Putamen (tissue), 1 donor: ENCODE measurements around the gene PTH.

Experiments used
- DNase-seq: peaks from one replicate; pipeline ENCODE4 v3.0.0-alpha.2; 2016; ENCODE audit warnings: low spot score

Gene PTH

DNA sequence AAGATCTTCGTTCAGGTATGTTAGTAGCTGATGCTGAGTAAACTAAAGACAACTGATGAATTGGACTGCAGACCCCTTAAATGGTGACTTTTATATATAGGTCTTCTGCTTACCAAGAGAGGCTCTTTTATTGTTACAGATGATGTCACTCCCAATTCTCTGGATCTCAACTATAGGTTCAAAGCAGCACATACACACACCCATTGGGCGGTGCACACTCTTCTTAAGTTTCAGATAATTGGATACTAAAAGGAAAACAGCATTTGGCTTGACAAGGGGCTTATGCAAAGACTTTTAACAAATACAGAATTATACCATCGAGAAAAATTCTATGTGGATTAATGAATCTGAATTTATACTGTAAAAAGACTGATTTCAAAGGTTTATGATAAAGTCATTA, at the start of gene PTH:
PTH (minus strand) TSS at position 69 of the 400 bp plus-strand sequence. CDS start 3,142 bp downstream, outside the sequence.
- no peak for DNase-seq

DNA sequence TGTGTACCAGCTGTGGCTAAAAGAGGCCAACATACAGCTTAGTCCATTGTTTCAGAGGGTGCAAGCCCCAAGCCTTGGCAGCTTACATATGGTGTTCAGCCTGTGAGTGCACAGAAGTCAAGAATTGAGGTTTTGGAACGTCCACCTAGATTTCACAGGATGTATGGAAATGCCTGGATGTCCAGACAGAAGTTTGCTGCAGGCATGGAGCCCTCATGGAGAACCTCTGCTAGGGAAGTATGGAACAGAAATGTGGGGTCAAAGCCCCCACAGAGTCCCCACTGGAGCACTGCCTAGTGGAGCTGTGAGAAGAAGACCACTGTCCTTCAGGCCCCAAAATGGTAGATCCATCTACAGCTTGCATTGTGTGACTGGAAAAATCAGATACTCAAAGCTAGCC, 42.2 kb upstream of the PTH start:
- no peak for DNase-seq

DNA sequence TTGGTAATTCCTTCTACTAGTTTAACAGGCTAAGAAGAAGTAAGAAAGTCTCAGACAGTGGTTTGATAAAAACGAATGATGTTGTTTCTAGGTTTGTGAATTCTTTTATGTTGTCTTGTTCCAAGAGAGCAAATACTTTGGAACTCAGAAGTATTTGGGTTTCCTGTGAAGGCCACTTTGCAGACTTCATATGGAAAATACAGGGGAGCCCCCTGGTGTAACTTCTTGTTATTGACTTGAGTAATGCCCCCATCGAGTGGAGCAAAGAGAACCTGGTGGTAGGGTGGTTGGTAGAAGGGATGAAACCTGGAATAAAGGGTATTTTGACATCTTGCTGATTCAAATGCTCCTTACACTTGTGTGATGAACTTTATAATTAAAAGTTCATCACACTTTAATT, 40.0 kb upstream of the PTH start:
- DNase-seq, result no peak

DNA sequence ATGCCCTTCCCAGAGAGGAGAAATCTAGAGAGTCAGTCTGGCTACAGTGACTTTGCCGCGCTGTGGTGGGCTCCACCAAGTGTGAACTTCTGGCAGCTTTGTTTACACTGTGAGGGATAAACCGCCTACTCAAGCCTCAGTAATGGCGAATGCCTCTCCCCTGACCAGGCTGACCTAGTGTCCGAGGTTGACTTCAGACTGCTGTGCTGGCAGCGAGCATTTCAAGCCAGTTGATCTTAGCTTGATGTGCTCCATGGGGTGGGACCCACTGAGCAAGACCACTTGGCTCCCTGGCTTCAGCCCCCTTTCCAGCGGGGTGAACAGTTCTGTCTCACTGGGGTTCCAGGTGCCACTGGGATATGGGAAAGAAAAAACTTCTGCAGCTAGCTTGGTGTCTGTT, 38.6 kb upstream of the PTH start:
- no peak for DNase-seq

DNA sequence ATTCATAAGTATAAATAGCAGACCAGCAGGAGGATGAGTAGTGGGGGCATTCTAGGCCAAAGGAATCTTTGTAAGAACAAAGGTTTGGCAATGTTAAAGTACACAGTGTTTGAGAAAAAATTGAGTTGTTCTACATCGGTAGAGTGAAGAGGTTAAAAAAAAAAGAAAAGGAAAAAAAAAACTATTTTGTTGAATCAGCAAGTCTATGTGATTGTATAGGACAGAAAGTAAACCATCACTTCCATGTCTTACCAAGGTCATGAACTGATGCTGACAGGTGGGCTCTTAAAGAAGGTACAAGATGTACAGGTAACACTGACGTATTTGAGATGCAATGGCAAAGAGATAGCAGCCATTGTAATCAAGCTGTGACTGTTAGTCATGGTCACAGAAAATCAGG, 29.5 kb upstream of the PTH start:
- no peak for DNase-seq

DNA sequence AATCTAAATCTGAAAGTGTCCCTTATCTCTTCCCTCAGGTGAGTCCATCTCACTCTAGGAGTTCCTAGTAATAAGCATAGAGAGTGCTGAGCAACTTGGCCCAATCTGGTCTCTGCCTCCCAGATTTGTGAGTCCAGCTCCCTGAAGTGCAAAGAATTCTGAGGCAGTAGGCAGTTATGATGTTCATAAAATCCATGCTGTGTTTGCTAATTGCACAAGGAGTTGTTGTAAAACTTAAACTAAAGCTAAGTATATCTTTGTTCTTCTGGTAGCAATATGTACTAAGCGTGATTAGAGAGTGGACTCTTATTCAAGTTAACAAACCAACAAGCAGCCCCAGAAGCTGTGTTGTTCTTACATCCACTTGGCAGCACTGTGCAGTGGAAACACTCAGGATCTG, 7.6 kb upstream of the PTH start:
- no peak for DNase-seq

DNA sequence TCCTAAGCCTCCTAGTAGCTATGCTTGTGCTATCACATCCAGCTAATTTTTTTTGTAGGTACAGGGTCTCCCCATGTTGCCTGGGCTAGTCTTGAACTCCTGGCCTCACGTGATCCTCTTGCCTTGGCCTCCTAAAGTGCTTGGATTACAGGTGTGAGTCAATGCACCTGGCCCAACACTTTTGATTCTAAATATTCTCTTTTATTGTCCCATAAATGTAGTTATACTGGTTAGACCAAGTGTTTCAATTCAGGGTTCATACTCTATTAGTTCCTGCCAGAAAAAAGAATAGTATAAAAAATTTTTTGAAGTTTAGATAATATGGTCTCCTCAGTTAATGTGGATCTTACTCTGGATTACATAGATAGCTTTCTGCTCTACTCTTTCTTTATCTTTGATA, 6.7 kb upstream of the PTH start:
- DNase-seq, result no peak

DNA sequence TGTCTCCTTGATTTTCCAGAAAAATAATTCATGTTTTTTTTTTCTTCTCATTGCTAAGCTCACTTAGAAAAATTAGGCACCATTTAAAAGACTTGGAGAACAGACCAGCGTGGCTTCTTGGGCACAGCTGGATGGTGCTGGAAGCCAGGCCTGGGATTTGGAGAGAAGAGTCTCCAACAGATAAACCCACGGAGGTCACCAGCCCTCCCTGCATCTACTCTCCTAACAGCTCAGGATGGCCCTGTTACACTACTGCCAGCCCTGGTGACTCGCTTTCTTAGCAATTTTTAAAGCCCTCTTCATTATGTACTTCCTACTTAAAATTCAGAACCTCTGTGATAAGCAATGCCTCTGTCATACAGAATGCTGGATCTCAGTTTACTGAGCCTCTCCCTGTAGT, 1.7 kb downstream of the PTH start:
- DNase-seq, result no peak

DNA sequence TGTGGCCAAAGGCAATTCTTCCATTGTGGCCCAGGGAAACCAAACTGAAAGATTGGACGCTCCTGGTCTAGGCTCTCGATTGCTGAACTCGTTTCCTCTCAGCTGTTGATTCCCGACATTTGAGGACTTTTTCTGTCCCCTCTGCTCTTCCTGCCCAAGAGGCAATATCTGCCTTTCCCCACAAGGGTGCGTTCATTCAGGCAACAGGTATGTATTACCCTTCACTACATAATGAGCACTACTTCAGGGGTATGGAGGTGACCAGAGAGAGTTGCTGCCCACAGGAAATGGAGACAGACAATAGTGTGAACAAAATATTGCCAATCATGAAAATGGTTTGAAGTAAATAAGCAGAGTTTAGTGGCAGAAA, 8.2 kb downstream of the PTH start:
- DNase-seq, result no peak

DNA sequence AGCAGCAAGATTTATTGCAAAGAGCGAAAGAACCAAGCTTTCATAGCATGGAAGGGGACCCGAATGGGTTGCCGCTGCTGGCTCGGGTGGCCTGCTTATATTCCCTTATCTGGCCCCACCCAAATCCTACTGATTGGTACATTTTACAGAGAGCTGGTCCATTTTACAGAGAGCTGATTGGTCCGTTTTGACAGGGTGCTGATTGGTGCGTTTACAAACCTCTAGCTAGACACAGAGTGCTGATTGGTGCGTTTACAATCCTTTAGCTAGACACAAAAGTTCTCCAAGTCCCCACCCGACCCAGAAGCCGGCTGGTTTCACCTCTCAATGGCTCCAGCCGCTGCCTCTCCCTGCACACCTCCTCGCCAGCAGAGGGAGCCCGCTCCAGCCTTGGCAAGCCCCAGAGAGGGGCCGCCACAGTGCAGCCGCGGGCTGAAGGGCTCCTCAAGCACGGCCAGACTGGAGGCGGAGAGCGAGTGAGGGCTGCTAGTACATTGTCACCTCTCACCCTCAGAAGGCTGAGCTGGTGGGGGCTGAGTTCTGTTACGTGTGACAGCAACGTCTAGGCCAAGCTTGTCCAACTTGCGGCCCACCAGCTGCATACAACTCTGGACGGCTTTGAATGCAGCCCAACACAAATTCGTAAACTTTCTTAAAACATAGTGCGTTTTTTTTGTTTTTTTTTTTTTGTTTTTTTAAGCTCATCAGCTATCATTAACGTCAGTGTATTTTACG, 8.7 kb downstream of the PTH start:
- no peak for DNase-seq

DNA sequence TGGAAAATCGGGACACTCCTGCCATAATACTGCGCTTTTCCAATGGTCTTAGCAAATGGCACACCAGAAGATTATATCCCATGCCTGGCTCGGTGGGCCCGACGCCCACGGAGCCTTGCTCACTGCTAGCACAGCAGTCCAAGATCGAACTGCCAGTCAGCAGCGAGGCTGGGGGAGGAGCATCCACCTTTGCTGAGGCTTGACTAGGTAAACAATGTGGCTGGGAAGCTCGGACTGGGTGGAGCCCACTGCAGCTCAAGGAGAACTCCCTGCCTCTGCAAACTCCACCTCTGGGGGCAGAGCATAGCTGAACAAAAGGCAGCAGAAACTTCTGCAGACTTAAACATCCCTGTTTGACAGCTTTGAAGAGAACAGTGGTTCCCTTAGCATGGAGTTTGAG, 15.6 kb downstream of the PTH start:
- DNase-seq, result no peak

DNA sequence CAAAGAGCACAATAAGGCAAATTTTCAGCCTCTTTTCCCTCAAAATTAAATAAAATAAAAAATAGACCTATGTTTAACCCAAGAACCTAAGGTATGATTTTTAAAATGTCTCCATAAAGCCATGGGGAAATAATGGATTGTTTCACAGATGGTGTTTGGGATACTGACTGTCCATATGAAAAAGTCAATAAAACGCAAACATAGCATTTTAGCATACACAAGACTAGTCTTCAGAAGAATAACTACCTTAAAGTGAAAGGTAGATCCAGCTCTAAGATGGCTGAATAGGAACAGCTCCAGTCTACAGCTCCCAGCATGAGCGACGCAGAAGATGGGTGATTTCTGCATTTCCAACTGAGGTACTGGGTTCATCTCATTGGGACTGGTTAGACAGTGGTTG, 16.1 kb downstream of the PTH start:
- no peak for DNase-seq

DNA sequence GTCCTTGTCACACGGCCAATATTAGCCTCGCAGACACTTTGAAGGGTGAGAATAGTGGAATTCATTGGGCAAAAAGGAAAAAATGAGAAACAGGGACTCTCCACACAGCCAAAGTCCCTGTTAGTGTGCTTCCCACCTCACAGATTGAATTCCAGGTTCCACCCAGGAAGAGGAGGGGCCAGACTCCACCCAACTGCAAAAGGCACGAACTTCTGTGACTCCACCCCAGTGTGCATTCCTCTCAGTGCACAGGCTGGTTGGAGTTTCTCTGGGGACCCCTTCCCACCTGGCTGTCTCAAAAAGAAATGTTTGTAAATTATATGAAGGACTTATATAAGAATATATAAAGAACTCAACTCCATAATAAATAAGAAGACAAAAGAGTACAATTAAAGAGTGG, 20.7 kb downstream of the PTH start:
- DNase-seq, result no peak

DNA sequence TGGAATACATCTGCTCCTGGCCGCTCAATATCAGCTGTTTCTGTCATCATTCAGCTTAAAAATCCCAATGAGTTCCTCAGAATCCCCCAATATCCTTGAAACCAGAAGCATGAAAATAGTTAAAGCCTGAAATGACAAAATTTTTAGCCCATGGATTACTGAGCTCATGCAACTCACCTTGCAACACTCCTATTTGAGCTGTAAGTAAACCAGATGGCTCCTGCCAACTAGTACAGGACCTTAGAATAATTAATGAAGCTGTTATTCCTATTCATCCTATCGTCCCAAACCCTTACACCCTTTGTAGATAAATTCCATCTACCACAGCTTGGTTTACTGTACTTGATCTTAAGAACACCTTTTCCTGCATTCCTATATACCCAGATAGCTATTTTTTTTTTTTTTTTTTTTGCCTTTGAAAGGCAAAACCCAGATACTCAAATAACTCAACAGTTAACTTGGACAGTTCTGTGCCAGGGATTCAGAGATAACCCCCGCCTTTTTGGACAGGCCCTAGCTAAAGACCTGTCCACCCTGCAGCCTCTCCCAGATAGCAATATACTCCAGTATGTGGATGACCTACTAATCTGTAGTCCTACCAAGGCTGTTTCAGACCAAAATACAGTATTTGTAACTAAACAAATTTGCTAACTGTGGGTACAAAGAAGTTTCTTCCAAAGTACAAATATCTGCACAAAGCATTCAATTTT, 22.6 kb downstream of the PTH start:
- no peak for DNase-seq

DNA sequence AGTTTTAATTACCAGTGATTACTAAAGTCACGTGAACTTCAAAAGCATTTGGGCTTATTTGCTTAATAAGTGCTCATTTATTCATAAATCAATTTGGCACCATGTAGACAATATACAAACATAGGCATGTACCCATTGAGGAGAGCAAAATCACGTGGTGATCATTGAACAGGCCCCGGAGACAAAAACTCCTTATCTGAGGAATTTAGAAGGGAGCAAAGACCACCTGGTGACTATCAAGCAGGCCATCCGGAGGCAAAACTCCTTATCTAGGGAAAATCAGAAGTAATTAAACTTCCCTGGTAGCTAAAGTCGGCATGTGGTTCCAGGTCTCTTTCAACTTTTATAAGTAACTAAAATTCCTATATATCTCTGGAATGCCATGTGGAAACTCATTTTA, 27.0 kb downstream of the PTH start:
- DNase-seq, result no peak

DNA sequence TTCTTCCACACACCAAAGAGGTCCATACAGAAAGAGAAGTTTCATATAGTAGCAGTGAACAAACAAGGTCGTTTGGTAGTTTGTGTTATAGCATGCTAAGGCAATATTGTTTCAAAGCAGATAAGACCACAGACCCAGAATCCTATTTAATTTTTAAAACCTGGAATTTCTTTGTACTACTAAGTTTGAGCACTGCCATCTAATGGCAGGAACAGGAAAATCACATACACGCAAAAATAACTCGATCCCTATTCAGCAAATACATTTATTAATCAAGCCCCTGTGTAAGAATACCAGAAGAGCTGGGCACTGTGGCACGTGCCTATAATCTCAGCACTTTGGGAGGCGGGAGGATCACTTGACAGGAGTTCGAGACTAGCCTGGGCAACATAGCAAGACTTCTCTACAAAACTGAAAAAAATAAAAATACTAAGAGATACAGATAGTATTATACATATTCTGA, 29.9 kb downstream of the PTH start:
- DNase-seq, result peak; percentile 29

DNA sequence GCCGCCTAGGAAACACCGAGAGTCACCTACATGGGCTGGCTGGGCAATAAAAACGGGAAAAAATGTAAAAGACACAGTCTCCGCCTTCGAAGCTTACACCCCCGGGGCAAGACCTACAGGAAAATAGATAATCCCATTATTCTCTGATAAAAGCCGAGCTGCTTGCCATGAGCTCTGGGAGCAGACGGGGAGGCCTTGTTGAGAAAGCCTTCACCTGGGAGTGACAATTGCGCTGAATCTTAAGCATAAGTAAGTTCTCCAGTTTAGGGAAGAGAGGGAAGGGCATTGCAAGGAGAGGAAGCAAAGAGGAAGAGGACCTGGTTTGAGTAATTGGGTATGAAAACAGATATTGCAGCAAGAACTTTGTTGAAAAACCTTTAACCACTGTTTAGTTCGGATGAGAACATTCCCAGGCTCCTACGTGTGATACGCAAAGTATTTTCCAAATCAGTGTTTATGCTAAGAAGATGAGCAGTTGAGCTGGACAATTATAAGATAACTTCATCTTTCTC, 32.0 kb downstream of the PTH start:
- no peak for DNase-seq

DNA sequence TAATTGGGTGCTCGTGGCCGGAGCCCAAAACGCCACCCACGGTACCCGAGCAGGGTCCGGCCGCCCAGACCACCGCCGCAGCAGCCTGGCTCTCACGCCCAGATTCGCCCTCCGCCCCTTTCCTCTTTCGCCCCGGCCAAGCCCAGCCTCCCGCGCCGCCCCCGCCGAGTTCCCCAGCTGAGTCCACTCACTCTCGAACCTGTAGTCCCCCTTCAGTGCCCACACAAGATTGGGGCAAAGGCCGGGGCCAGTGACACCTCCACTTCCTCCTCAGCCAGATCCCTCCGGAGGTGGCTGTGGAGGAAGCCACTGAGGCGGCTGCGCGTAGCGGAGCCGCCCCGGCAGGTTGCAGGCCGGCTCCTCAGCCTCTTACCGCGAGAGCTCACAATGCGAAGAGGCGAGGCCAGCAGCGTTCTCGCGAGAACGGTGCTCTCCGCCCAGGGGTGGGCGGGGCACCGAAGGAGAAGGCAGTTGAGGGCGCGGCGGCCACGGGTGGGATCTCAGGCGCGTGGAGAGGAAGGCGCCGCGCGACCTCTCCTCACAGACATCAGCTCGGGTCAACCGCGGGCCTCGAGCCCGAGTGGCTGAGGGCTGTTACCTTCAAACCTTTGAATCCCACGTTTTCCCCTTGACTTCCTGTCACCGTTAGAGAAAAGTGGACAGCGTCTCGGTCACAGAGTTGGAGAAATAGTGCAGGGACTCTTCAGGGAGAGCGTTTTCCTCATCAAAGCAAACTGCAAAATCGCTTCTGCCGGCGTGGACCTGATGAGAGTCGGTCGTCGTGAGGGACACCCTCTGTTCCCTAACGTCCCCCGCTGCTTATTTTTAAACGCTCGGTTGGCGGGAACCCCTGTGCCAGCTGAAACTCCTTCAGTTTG, 32.7 kb downstream of the PTH start, which contains the start of gene BTBD10:
BTBD10 (minus strand) TSS at position 322 of the 878 bp plus-strand sequence. CDS start 18,098 bp downstream, outside the sequence.
- peak; percentile 93 for DNase-seq

DNA sequence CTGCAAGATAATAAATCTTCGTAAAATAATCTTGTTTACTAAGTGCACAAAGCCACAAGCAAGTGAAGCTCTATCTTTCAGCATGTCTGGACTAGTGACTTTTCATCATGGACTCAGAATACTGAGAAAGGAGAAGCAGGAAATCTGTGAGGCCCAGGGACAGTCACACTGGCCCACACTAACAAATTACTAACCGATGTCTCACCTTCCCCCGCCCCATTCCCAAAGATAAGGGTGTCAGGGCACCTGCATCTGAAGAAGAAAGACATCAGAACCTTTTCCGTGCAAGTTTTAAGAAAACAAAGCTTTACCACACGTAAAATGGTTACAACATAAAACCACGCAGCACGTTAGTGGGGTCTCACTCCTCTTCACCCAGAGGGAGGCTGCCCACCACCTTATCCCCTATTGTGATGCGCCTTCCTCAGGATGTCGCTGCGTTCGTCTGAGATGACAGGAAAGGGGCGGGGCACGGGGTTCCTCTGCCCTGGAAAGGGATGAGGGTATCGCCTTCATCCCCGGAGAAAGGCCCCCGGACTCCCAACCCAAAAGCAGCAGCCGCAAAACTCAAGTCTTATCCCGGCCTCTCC, 33.4 kb downstream of the PTH start:
- peak; percentile 40 for DNase-seq

DNA sequence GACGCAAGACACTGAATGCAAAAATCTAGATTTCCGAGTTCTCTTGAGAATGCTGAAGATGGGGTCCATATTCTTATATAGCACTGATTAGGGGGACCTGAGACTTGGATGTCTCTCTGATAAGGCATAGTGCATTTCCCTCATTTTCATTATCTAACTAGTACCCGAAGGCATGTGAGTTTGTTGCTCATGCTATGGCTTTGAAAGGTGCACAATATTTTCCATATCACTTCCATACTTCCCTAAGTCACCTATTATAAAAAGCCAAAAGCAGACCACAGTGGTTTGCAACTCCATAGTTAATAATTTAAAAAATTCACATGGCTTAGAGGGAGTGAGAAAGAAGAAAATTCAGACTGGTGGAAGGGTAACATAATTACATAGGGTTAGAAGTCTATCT, 34.5 kb downstream of the PTH start:
- DNase-seq, result no peak

DNA sequence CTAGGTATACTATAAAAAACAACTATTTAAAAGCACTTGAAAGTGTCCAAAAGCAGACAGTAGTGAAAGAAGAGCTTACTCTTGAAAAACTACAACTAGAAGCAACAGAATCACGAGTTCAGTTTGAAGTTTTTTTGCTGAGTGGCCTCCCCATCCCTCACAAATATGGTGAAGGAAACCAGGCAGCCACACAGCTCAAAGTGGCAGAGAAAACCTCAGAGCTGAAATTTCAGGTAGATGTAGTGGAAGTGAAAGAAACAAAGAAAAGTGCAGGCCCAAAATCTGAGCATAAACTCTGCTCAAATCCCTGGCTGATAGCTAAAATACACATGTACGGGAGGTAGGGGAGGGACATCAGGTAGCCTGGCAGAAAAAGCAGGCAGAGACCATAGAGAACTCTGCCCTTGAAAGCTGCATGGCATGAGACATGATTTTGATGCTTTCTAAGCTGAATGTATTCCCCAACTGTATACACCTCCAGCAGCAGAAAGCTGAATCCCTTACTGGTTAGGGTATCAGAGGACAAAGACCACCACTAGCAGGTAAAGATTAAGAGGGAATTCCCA, 44.9 kb downstream of the PTH start:
- no peak for DNase-seq

DNA sequence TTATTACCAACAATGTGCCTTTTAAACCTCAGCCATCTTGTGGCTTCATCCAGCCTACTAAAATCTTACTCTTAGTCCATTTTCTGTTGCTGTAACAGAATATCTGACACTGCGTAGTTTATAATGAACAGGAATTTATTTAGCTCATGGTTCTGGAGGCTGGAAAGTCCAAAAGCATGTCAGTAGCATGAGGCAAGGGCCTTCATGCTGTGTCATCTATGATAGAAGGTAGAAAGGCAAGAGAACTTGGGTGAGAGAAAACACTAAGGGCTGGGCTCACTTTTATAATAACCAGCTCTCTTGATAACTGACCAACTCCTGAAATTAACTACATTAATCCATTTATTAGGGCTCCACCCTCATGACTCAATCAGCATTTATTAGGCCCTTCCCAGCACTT, 46.3 kb downstream of the PTH start:
- no peak for DNase-seq
